Measurements from ENCODE around the gene ADCY9. TPM values are rescaled to one million over a fixed set of nuclear protein-coding genes. Genes with fewer than 3 reads are reported as not detected.

The ADCY9 gene
- total RNA-seq, 1 experiment from 2014 or later: 9.8 TPM

DNA sequence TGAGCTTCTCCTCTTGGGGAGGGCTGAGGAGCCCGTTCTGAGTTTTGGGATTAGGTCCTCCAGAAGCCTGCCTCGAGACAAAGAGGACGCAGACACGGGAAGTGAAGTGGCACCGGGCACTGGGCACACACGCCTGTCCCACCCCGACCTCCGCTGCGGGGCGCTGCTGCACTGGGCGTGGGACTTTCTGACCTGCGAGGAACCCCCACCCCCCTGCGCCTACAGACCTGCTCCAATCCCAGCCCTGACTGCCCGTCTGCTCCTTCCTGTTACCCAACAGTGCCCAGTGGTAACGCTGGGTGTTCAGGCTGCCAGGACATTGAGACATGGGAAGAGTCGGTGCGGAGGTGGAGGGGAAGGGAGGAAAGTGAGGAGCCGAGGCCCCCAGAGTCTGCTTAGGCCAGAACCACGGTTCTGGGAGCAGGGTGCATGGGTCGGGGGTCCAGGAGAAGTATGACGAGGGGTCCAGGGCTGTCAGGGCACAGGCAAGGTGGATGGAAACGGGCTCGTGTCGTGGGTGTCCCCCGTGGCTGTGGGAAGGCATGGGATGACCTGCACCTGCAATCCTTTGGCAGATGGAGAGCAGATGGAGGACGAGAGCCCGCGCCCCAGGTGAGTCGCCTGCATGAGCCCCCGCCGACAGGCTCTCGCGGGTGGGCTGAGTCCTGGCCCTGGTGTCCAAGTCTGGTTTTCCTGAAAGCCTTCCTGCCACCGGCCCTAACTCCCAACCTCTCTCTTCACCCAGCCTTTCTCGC is 123.8 kb downstream of the ADCY9 start:
- CTCF ChIA-PET: no interaction called here
- H2AFZ ChIP-seq (ENCODE audit: low read depth, low read length, poor library complexity, severe bottlenecking): no peak overlapping the region
- H4K20me1 ChIP-seq (ENCODE audit: insufficient read depth): no peaks in the 10 kb centered on the region
- RAD21 ChIA-PET (ENCODE audit: low non-redundant PET in 1 of 2, low total read pairs in 2 of 2, uncharacterized antibody in 2 of 2, unreplicated experiment in 2 of 2): no interaction called here
- no peaks in the 10 kb centered on the region for H3K4me1 ChIP-seq (ENCODE audit: control insufficient read depth in 1 of 2, insufficient read depth in 2 of 2, low read length in 2 of 2)
- POLR2A ChIA-PET: no interaction called here
- TF ChIP-seq SIN3A (IDR thresholded peaks at IDR 0.05; ENCODE audit: low read depth) (no peak), EZH2phosphoT487 (IDR thresholded peaks at IDR 0.05; ENCODE audit: borderline replicate concordance) (no peak), EZH2 (IDR thresholded peaks at IDR 0.05) (no peak), POLR2A (IDR thresholded peaks at IDR 0.05; ENCODE audit: borderline replicate concordance, extremely low read depth, insufficient read depth, insufficient read length) (no peak), POLR2AphosphoS5 (IDR thresholded peaks at IDR 0.05; ENCODE audit: low read depth, low read length) (no peak), ZNF274 (IDR thresholded peaks at IDR 0.05; ENCODE audit: low read depth, low read length) (no peak), SP1 (IDR thresholded peaks at IDR 0.05; ENCODE audit: low read depth) (no peak), FOSL1 (IDR thresholded peaks at IDR 0.05; ENCODE audit: low read depth) (no peak), CEBPB (IDR thresholded peaks at IDR 0.05; ENCODE audit: low read depth) (no peak), CBX3 (IDR thresholded peaks at IDR 0.05; ENCODE audit: low read depth) (no peak)
- intact Hi-C loops (cut with micrococcal nuclease): no loop called here
- no peak overlapping the region for H3K4me3 ChIP-seq (replicated peaks in 1 of 2; ENCODE audit: low read depth in 1 of 2, low read length in 2 of 2)
- ATAC-seq: no peak
- no peaks in the 10 kb centered on the region for H3K27me3 ChIP-seq (ENCODE audit: insufficient read depth, low read length)
- no peaks in the 10 kb centered on the region for H3K79me2 ChIP-seq (ENCODE audit: insufficient read depth, low read length)
- no peak overlapping the region for H3K9ac ChIP-seq (ENCODE audit: low read length)
- BruUV-seq (replicated peaks): no TSS peak
- DNase-seq (ENCODE audit: low read depth, low spot score): no peak
- no peaks in the 10 kb centered on the region for H3K9me3 ChIP-seq (ENCODE audit: control insufficient read depth in 1 of 2, insufficient read depth in 1 of 2, low read depth in 1 of 2, low read length in 2 of 2)
- H3K36me3 ChIP-seq (ENCODE audit: control insufficient read depth in 1 of 2, insufficient read depth in 2 of 2, low read length in 2 of 2): no peaks in the 10 kb centered on the region
- no peak overlapping the region for H3K4me2 ChIP-seq (ENCODE audit: low read length)
- no peaks in the 10 kb centered on the region for H3K9me2 ChIP-seq (ENCODE audit: insufficient read depth)
- no peak overlapping the region for H3K27ac ChIP-seq (ENCODE audit: low read depth, low read length)

GRCh38 chr16:3988824-3989223 is 127.4 kb downstream of the ADCY9 start:
- BruUV-seq (replicated peaks): no TSS peak
- H3K9me3 ChIP-seq (ENCODE audit: control insufficient read depth in 1 of 2, insufficient read depth in 1 of 2, low read depth in 1 of 2, low read length in 2 of 2): no peaks in the 10 kb centered on the region
- no peak for TF ChIP-seq CBX3 (IDR thresholded peaks at IDR 0.05; ENCODE audit: low read depth)
- TF ChIP-seq, protein P1, sequence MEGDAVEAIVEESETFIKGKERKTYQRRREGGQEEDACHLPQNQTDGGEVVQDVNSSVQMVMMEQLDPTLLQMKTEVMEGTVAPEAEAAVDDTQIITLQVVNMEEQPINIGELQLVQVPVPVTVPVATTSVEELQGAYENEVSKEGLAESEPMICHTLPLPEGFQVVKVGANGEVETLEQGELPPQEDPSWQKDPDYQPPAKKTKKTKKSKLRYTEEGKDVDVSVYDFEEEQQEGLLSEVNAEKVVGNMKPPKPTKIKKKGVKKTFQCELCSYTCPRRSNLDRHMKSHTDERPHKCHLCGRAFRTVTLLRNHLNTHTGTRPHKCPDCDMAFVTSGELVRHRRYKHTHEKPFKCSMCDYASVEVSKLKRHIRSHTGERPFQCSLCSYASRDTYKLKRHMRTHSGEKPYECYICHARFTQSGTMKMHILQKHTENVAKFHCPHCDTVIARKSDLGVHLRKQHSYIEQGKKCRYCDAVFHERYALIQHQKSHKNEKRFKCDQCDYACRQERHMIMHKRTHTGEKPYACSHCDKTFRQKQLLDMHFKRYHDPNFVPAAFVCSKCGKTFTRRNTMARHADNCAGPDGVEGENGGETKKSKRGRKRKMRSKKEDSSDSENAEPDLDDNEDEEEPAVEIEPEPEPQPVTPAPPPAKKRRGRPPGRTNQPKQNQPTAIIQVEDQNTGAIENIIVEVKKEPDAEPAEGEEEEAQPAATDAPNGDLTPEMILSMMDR (IDR thresholded peaks at IDR 0.05 in 2 of 3, conservative IDR thresholded peaks at IDR 0.05 in 1 of 3; ENCODE audit: borderline replicate concordance in 1 of 3, insufficient read depth in 1 of 3, low read depth in 2 of 3, low read length in 2 of 3): no peak
- no peak for TF ChIP-seq CEBPB (IDR thresholded peaks at IDR 0.05; ENCODE audit: low read depth)
- TF ChIP-seq ELF1 (IDR thresholded peaks at IDR 0.05; ENCODE audit: borderline replicate concordance, low read depth): no peak
- TF ChIP-seq EGR1 (IDR thresholded peaks at IDR 0.05; ENCODE audit: low read depth): no peak
- no peak for TF ChIP-seq TCF7L2 (IDR thresholded peaks at IDR 0.05; ENCODE audit: borderline replicate concordance, extremely low read depth, insufficient read depth, insufficient read length)
- no peak for TF ChIP-seq SP1 (IDR thresholded peaks at IDR 0.05; ENCODE audit: low read depth)
- TF ChIP-seq ZFX (IDR thresholded peaks at IDR 0.05): no peak
- TF ChIP-seq SIN3A (IDR thresholded peaks at IDR 0.05; ENCODE audit: low read depth): no peak
- ChIA-PET POLR2A (interaction anchor here (1.5 kb wide), 1 partner anchor 265 kb away, joined by 5 read pairs; no protein-coding TSS in a partner anchor), CTCF (interaction anchor here (0.8 kb wide), 1 partner anchor 265 kb away, joined by 3 read pairs; no protein-coding TSS in a partner anchor), RAD21 (ENCODE audit: low non-redundant PET in 1 of 2, low total read pairs in 2 of 2, uncharacterized antibody in 2 of 2, unreplicated experiment in 2 of 2) (no interaction called here)
- DNase-seq (ENCODE audit: low read depth, low spot score) (no peak), ATAC-seq (no peak)
- no peaks in the 10 kb centered on the region for H4K20me1 ChIP-seq (ENCODE audit: insufficient read depth)
- H3K36me3 ChIP-seq (ENCODE audit: control insufficient read depth in 1 of 2, insufficient read depth in 2 of 2, low read length in 2 of 2): no peaks in the 10 kb centered on the region
- intact Hi-C loops (cut with micrococcal nuclease): no loop called here
- H3K4me3 ChIP-seq (replicated peaks in 1 of 2; ENCODE audit: low read depth in 1 of 2, low read length in 2 of 2): no peak overlapping the region
- no peaks in the 10 kb centered on the region for H3K27me3 ChIP-seq (ENCODE audit: insufficient read depth, low read length)
- no peak overlapping the region for H3K4me2 ChIP-seq (ENCODE audit: low read length)
- no peaks in the 10 kb centered on the region for H3K79me2 ChIP-seq (ENCODE audit: insufficient read depth, low read length)
- no peak overlapping the region for H2AFZ ChIP-seq (ENCODE audit: low read depth, low read length, poor library complexity, severe bottlenecking)
- no peak overlapping the region for H3K27ac ChIP-seq (ENCODE audit: low read depth, low read length)
- no peaks in the 10 kb centered on the region for H3K9me2 ChIP-seq (ENCODE audit: insufficient read depth)
- no peak overlapping the region for H3K9ac ChIP-seq (ENCODE audit: low read length)
- no peaks in the 10 kb centered on the region for H3K4me1 ChIP-seq (ENCODE audit: control insufficient read depth in 1 of 2, insufficient read depth in 2 of 2, low read length in 2 of 2)

All from HCT116 (cell line).